ENCODE data around the gene PEX7.
"Not testable (repeated sequence)": the region's sequence is repeated elsewhere in the genome, so short reads cannot be mapped to it uniquely, and the experiment has no call there.

PEX7 gene

GRCh38 chr6:136927292-136927691 lies 104.9 kb downstream of the PEX7 start:
- Histone ChIP-seq H3K36me3 (peaks cover 3% of the 10 kb centered on the region; the same call in 1 of the 2 replicates), H3K27me3 (no peaks in the 10 kb centered on the region), H3K4me1 (no peaks in the 10 kb centered on the region), H3K4me3 (ENCODE audit: low read depth, low read length) (no peak overlapping the region), H3K9me3 (no peaks in the 10 kb centered on the region)
- DNase-seq = peak; percentile 23
- peak; percentile 52 for TF ChIP-seq CTCF (IDR thresholded peaks at IDR 0.05; ENCODE audit: low read depth, low read length)

- no peaks in the 10 kb centered on the region for H3K27me3 ChIP-seq
- DNase-seq = no peak
- H3K4me3 ChIP-seq (ENCODE audit: low read depth, low read length) = no peak overlapping the region
- TF ChIP-seq CTCF (IDR thresholded peaks at IDR 0.05; ENCODE audit: low read depth, low read length) = no peak
- H3K4me1 ChIP-seq = no peaks in the 10 kb centered on the region
- no peaks in the 10 kb centered on the region; the same call in 1 of the 2 replicates for H3K36me3 ChIP-seq
- H3K9me3 ChIP-seq = no peaks in the 10 kb centered on the region
These were observed 108.1 kb downstream of the PEX7 start for GRCh38 chr6:136930528-136930927.

GRCh38 chr6:136932599-136932998 lies 110.2 kb downstream of the PEX7 start:
- H3K9me3 ChIP-seq = no peaks in the 10 kb centered on the region
- no peak for TF ChIP-seq CTCF (IDR thresholded peaks at IDR 0.05; ENCODE audit: low read depth, low read length)
- peaks cover 3% of the 10 kb centered on the region; the same call in 1 of the 2 replicates for H3K4me1 ChIP-seq
- H3K4me3 ChIP-seq (ENCODE audit: low read depth, low read length) = no peak overlapping the region
- no peaks in the 10 kb centered on the region for H3K27me3 ChIP-seq
- no peak for DNase-seq
- no peaks in the 10 kb centered on the region; the same call in 1 of the 2 replicates for H3K36me3 ChIP-seq

- TF ChIP-seq CTCF (IDR thresholded peaks at IDR 0.05; ENCODE audit: low read depth, low read length) = no peak
- H3K36me3 ChIP-seq = no peaks in the 10 kb centered on the region; the same call in 1 of the 2 replicates
These were observed 122.7 kb downstream of the PEX7 start for GRCh38 chr6:136945072-136945471.

GRCh38 chr6:136945711-136946121 lies 123.3 kb downstream of the PEX7 start:
- peaks cover 9% of the 10 kb centered on the region for H3K4me1 ChIP-seq
- TF ChIP-seq CTCF (IDR thresholded peaks at IDR 0.05; ENCODE audit: low read depth, low read length) = no peak
- no peak for DNase-seq
- no peaks in the 10 kb centered on the region for H3K27me3 ChIP-seq
- H3K36me3 ChIP-seq = peaks cover under 1% of the 10 kb centered on the region; the same call in 1 of the 2 replicates
- H3K9me3 ChIP-seq = no peaks in the 10 kb centered on the region
- H3K4me3 ChIP-seq (ENCODE audit: low read depth, low read length) = no peak overlapping the region

More at GRCh38 chr6:136945072-136945471, 122.7 kb downstream of the PEX7 start:
- no peaks in the 10 kb centered on the region for H3K9me3 ChIP-seq
- H3K27me3 ChIP-seq = no peaks in the 10 kb centered on the region
- peaks cover 9% of the 10 kb centered on the region for H3K4me1 ChIP-seq
- no peak overlapping the region for H3K4me3 ChIP-seq (ENCODE audit: low read depth, low read length)
- DNase-seq = no peak

GRCh38 chr6:136947037-136947436 lies 124.6 kb downstream of the PEX7 start:
- Histone ChIP-seq H3K36me3 (peaks cover 2% of the 10 kb centered on the region; the same call in 1 of the 2 replicates), H3K4me3 (ENCODE audit: low read depth, low read length) (no peak overlapping the region), H3K9me3 (no peaks in the 10 kb centered on the region), H3K27me3 (no peaks in the 10 kb centered on the region), H3K4me1 (peaks cover 9% of the 10 kb centered on the region)
- TF ChIP-seq CTCF (IDR thresholded peaks at IDR 0.05; ENCODE audit: low read depth, low read length) = no peak
- no peak for DNase-seq

GRCh38 chr6:136949957-136950356 lies 127.6 kb downstream of the PEX7 start:
- H3K9me3 ChIP-seq; DNase-seq; H3K36me3 ChIP-seq; H3K4me3 ChIP-seq (ENCODE audit: low read depth, low read length); H3K27me3 ChIP-seq: not testable (repeated sequence)
- H3K4me1 ChIP-seq = peaks cover 28% of the 10 kb centered on the region
